SU-DHL-6 (cell line): ENCODE data around the gene KIF15.

Source experiments
- EZH2phosphoT487 ChIP-seq: fragments of 200-600 bp; sonication (generic), shearing (Covaris generic); conservative IDR thresholded peaks from 2 replicates; pipeline ENCODE4 v1.6.1; 2018; ENCODE audit warnings: mild to moderate bottlenecking, antibody characterized with exemption, low read length, moderate library complexity, mixed read lengths
- TF ChIP-seq, protein P1 (sequence below): fragments of 200-600 bp; sonication (generic); IDR thresholded peaks from one replicate; pipeline ENCODE4 v1.5.1; 2017; ENCODE audit warnings: antibody characterized with exemption, mild to moderate bottlenecking, low read length, moderate library complexity; ENCODE audit not compliant: insufficient read depth, poor library complexity, severe bottlenecking

DNA sequence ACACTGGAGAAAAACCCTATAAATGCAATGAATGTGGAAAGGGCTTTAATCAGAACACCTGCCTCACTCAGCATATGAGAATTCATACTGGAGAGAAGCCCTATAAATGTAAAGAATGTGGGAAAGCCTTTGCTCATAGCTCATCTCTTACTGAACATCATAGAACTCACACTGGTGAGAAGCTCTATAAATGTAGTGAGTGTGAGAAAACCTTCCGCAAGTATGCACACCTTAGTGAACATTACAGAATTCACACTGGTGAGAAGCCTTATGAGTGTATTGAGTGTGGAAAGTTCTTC, 39.5 kb upstream of the KIF15 start:
- TF ChIP-seq, protein P1, sequence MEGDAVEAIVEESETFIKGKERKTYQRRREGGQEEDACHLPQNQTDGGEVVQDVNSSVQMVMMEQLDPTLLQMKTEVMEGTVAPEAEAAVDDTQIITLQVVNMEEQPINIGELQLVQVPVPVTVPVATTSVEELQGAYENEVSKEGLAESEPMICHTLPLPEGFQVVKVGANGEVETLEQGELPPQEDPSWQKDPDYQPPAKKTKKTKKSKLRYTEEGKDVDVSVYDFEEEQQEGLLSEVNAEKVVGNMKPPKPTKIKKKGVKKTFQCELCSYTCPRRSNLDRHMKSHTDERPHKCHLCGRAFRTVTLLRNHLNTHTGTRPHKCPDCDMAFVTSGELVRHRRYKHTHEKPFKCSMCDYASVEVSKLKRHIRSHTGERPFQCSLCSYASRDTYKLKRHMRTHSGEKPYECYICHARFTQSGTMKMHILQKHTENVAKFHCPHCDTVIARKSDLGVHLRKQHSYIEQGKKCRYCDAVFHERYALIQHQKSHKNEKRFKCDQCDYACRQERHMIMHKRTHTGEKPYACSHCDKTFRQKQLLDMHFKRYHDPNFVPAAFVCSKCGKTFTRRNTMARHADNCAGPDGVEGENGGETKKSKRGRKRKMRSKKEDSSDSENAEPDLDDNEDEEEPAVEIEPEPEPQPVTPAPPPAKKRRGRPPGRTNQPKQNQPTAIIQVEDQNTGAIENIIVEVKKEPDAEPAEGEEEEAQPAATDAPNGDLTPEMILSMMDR: no peak
- no peak for TF ChIP-seq EZH2phosphoT487
